Measurements from ENCODE around the gene LAMB4. TPM values are rescaled to one million over a fixed set of nuclear protein-coding genes. Genes with fewer than 3 reads are reported as not detected.

Gene LAMB4
- total and polyA plus RNA-seq, 4 experiments from 2014 or later: not detected

- intact Hi-C loops (cut with micrococcal nuclease): no loop called here
- Mint-ChIP-seq H3K36me3 (no peaks in the 10 kb centered on the region), H3K4me3 (no peak overlapping the region), H3K9me3 (peaks cover 0 to 5% (median 0%) of the 10 kb centered on the region in 8 donors), H3K4me1 (peaks cover 0 to 6% (median under 1%) of the 10 kb centered on the region in 4 donors), H3K27me3 (peaks cover 26 to 36% of the 10 kb centered on the region in 2 donors), H3K27ac (no peak overlapping the region)
- Histone ChIP-seq H3K36me3 (ENCODE audit: insufficient read depth, low read length) (no peaks in the 10 kb centered on the region), H3K27me3 (ENCODE audit: insufficient read depth, low read length) (peaks cover 7% of the 10 kb centered on the region), H3K27ac (ENCODE audit: low read depth, low read length) (no peak overlapping the region), H3K4me1 (ENCODE audit: insufficient read depth, low read length) (peaks cover under 1% of the 10 kb centered on the region), H3K9me3 (ENCODE audit: control insufficient read depth in 1 of 2, low read length in 2 of 2) (no peaks in the 10 kb centered on the region), H3K4me3 (ENCODE audit: low read length in 2 of 2) (no peak overlapping the region)
- DNase-seq: no peak
- POLR2A ChIA-PET (ENCODE audit: partially characterized antibody): no interaction called here
- CTCF ChIA-PET (ENCODE audit: partially characterized antibody): no interaction called here
Measured at GRCh38 chr7:107996072-107996882, 133.9 kb downstream of the LAMB4 start.

- CTCF ChIA-PET (ENCODE audit: partially characterized antibody): no interaction called here
- Mint-ChIP-seq H3K27me3 (peaks cover 21 to 31% of the 10 kb centered on the region in 2 donors), H3K4me3 (no peak overlapping the region), H3K36me3 (no peaks in the 10 kb centered on the region), H3K27ac (no peak overlapping the region), H3K4me1 (no peaks in the 10 kb centered on the region), H3K9me3 (peaks cover 0 to 5% (median 0%) of the 10 kb centered on the region in 8 donors)
- no peaks in the 10 kb centered on the region for H3K36me3 ChIP-seq (ENCODE audit: insufficient read depth, low read length)
- no peak overlapping the region for H3K27ac ChIP-seq (ENCODE audit: low read depth, low read length)
- POLR2A ChIA-PET (ENCODE audit: partially characterized antibody): no interaction called here
- no peak for DNase-seq
- intact Hi-C loops (cut with micrococcal nuclease): no loop called here
- H3K27me3 ChIP-seq (ENCODE audit: insufficient read depth, low read length): no peaks in the 10 kb centered on the region
- no peaks in the 10 kb centered on the region for H3K4me1 ChIP-seq (ENCODE audit: insufficient read depth, low read length)
- no peak overlapping the region for H3K4me3 ChIP-seq (ENCODE audit: low read length in 2 of 2)
- H3K9me3 ChIP-seq (ENCODE audit: control insufficient read depth in 1 of 2, low read length in 2 of 2): no peaks in the 10 kb centered on the region
Measured at GRCh38 chr7:107995184-107996071, 134.7 kb downstream of the LAMB4 start.

GRCh38 chr7:107994421-107995030, 135.6 kb downstream of the LAMB4 start:
- POLR2A ChIA-PET (ENCODE audit: partially characterized antibody): no interaction called here
- peaks cover 21 to 31% of the 10 kb centered on the region in 2 donors for H3K27me3 Mint-ChIP-seq
- peaks cover 0 to 3% (median 0%) of the 10 kb centered on the region in 8 donors for H3K9me3 Mint-ChIP-seq

GRCh38 chr7:107993891-107994291, 136.3 kb downstream of the LAMB4 start:
- H3K4me1 Mint-ChIP-seq: no peaks in the 10 kb centered on the region
- Histone ChIP-seq H3K36me3 (ENCODE audit: insufficient read depth, low read length) (no peaks in the 10 kb centered on the region), H3K4me1 (ENCODE audit: insufficient read depth, low read length) (no peaks in the 10 kb centered on the region), H3K27ac (ENCODE audit: low read depth, low read length) (no peak overlapping the region), H3K4me3 (ENCODE audit: low read length in 2 of 2) (no peak overlapping the region), H3K9me3 (ENCODE audit: control insufficient read depth in 1 of 2, low read length in 2 of 2) (no peaks in the 10 kb centered on the region), H3K27me3 (ENCODE audit: insufficient read depth, low read length) (no peaks in the 10 kb centered on the region)
- CTCF ChIA-PET (ENCODE audit: partially characterized antibody): no interaction called here
- peaks cover 0 to 3% (median 0%) of the 10 kb centered on the region in 8 donors for H3K9me3 Mint-ChIP-seq
- no peaks in the 10 kb centered on the region for H3K36me3 Mint-ChIP-seq
- H3K4me3 Mint-ChIP-seq: no peak overlapping the region
- peaks cover 23 to 28% of the 10 kb centered on the region in 2 donors for H3K27me3 Mint-ChIP-seq
- H3K27ac Mint-ChIP-seq: no peak overlapping the region
- intact Hi-C loops (cut with micrococcal nuclease): no loop called here
- POLR2A ChIA-PET (ENCODE audit: partially characterized antibody): no interaction called here
- no peak for DNase-seq

More at GRCh38 chr7:107994421-107995030, 135.6 kb downstream of the LAMB4 start:
- no peak for DNase-seq
- no peaks in the 10 kb centered on the region for H3K27me3 ChIP-seq (ENCODE audit: insufficient read depth, low read length)
- Mint-ChIP-seq H3K27ac (no peak overlapping the region), H3K4me1 (no peaks in the 10 kb centered on the region), H3K4me3 (no peak overlapping the region), H3K36me3 (no peaks in the 10 kb centered on the region)
- H3K9me3 ChIP-seq (ENCODE audit: control insufficient read depth in 1 of 2, low read length in 2 of 2): no peaks in the 10 kb centered on the region
- no peaks in the 10 kb centered on the region for H3K4me1 ChIP-seq (ENCODE audit: insufficient read depth, low read length)
- CTCF ChIA-PET (ENCODE audit: partially characterized antibody): no interaction called here
- intact Hi-C loops (cut with micrococcal nuclease): no loop called here
- no peak overlapping the region for H3K27ac ChIP-seq (ENCODE audit: low read depth, low read length)
- H3K36me3 ChIP-seq (ENCODE audit: insufficient read depth, low read length): no peaks in the 10 kb centered on the region
- H3K4me3 ChIP-seq (ENCODE audit: low read length in 2 of 2): no peak overlapping the region

GRCh38 chr7:107989618-107990373, 140.4 kb downstream of the LAMB4 start:
- Mint-ChIP-seq H3K27me3 (peaks cover 31 to 42% of the 10 kb centered on the region in 2 donors), H3K4me3 (no peak overlapping the region), H3K27ac (no peak overlapping the region), H3K9me3 (peaks cover 0 to 3% (median 0%) of the 10 kb centered on the region in 8 donors), H3K36me3 (no peaks in the 10 kb centered on the region), H3K4me1 (no peaks in the 10 kb centered on the region)
- no peak overlapping the region for H3K4me3 ChIP-seq (ENCODE audit: low read length in 2 of 2)
- H3K9me3 ChIP-seq (ENCODE audit: control insufficient read depth in 1 of 2, low read length in 2 of 2): no peaks in the 10 kb centered on the region
- no peak for DNase-seq
- H3K27me3 ChIP-seq (ENCODE audit: insufficient read depth, low read length): no peaks in the 10 kb centered on the region
- intact Hi-C loops (cut with micrococcal nuclease): no loop called here
- H3K27ac ChIP-seq (ENCODE audit: low read depth, low read length): no peak overlapping the region
- no peaks in the 10 kb centered on the region for H3K4me1 ChIP-seq (ENCODE audit: insufficient read depth, low read length)
- POLR2A ChIA-PET (ENCODE audit: partially characterized antibody): no interaction called here
- H3K36me3 ChIP-seq (ENCODE audit: insufficient read depth, low read length): no peaks in the 10 kb centered on the region
- CTCF ChIA-PET (ENCODE audit: partially characterized antibody): no interaction called here

- Histone ChIP-seq H3K36me3 (ENCODE audit: insufficient read depth, low read length) (no peaks in the 10 kb centered on the region), H3K27ac (ENCODE audit: low read depth, low read length) (no peak overlapping the region), H3K4me3 (ENCODE audit: low read length in 2 of 2) (no peak overlapping the region), H3K27me3 (ENCODE audit: insufficient read depth, low read length) (no peaks in the 10 kb centered on the region), H3K4me1 (ENCODE audit: insufficient read depth, low read length) (no peaks in the 10 kb centered on the region), H3K9me3 (ENCODE audit: control insufficient read depth in 1 of 2, low read length in 2 of 2) (no peaks in the 10 kb centered on the region)
- DNase-seq: no peak
- POLR2A ChIA-PET (ENCODE audit: partially characterized antibody): no interaction called here
- CTCF ChIA-PET (ENCODE audit: partially characterized antibody): no interaction called here
- Mint-ChIP-seq H3K27me3 (peaks cover 15 to 26% of the 10 kb centered on the region in 2 donors), H3K4me3 (no peak overlapping the region), H3K4me1 (no peaks in the 10 kb centered on the region), H3K9me3 (peaks cover 0 to 3% (median 0%) of the 10 kb centered on the region in 8 donors), H3K36me3 (no peaks in the 10 kb centered on the region), H3K27ac (no peak overlapping the region)
- intact Hi-C loops (cut with micrococcal nuclease): no loop called here
Measured at GRCh38 chr7:107982918-107983389, 147.2 kb downstream of the LAMB4 start.

Data from CD4-positive, alpha-beta memory T cell (primary cell).